NB4 (cell line): Measurements from ENCODE around the gene MEGF9.

Experiments used
- MAX ChIP-seq: IDR thresholded peaks from 2 replicates; pipeline ENCODE4 v1.6.1; 2011; ENCODE audit warnings: low read depth, low read length
- POLR2A ChIP-seq: IDR thresholded peaks from 2 replicates; pipeline ENCODE4 v1.6.1; 2011; ENCODE audit warnings: mild to moderate bottlenecking; ENCODE audit not compliant: insufficient read length; ENCODE audit errors: extremely low read depth
- TF ChIP-seq, protein P1 (sequence below): IDR thresholded peaks from one replicate; pipeline ENCODE4 v1.5.1; 2012; ENCODE audit warnings: low read depth, low read length

- TF ChIP-seq, protein P1, sequence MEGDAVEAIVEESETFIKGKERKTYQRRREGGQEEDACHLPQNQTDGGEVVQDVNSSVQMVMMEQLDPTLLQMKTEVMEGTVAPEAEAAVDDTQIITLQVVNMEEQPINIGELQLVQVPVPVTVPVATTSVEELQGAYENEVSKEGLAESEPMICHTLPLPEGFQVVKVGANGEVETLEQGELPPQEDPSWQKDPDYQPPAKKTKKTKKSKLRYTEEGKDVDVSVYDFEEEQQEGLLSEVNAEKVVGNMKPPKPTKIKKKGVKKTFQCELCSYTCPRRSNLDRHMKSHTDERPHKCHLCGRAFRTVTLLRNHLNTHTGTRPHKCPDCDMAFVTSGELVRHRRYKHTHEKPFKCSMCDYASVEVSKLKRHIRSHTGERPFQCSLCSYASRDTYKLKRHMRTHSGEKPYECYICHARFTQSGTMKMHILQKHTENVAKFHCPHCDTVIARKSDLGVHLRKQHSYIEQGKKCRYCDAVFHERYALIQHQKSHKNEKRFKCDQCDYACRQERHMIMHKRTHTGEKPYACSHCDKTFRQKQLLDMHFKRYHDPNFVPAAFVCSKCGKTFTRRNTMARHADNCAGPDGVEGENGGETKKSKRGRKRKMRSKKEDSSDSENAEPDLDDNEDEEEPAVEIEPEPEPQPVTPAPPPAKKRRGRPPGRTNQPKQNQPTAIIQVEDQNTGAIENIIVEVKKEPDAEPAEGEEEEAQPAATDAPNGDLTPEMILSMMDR: no peak
- TF ChIP-seq MAX (no peak), POLR2A (no peak)
Observed at GRCh38 chr9:120572472-120572871, 141.8 kb downstream of the MEGF9 start.
